Measurements from ENCODE around the gene DPH2. TPM values are rescaled to one million over a fixed set of nuclear protein-coding genes. Genes with fewer than 3 reads are reported as not detected.

The DPH2 gene
- total RNA-seq: 10 to 100 TPM; 16.2 to 22.0 (median 18.3) TPM

GRCh38 chr1:43969746-43970466 is at the start of gene DPH2:
Gene DPH2 (plus strand): TSS chr1:43970010. CDS start chr1:43970176, 166 bp downstream.
- peak within 1 kb of the TSS; percentile 71 to 81 (median 77) for H3K4me3 ChIP-seq
- H3K27ac ChIP-seq: no peak within 1 kb of the TSS
- H3K4me1 ChIP-seq: peaks cover 0 to 8% of the 10 kb centered on the region in 2 donors
- TF ChIP-seq POLR2AphosphoS5 (IDR thresholded peaks at IDR 0.05): peak; percentile 12 to 31 (median 16)
- no peak for TF ChIP-seq POLR2A (IDR thresholded peaks at IDR 0.05)
- TF ChIP-seq, protein P1, sequence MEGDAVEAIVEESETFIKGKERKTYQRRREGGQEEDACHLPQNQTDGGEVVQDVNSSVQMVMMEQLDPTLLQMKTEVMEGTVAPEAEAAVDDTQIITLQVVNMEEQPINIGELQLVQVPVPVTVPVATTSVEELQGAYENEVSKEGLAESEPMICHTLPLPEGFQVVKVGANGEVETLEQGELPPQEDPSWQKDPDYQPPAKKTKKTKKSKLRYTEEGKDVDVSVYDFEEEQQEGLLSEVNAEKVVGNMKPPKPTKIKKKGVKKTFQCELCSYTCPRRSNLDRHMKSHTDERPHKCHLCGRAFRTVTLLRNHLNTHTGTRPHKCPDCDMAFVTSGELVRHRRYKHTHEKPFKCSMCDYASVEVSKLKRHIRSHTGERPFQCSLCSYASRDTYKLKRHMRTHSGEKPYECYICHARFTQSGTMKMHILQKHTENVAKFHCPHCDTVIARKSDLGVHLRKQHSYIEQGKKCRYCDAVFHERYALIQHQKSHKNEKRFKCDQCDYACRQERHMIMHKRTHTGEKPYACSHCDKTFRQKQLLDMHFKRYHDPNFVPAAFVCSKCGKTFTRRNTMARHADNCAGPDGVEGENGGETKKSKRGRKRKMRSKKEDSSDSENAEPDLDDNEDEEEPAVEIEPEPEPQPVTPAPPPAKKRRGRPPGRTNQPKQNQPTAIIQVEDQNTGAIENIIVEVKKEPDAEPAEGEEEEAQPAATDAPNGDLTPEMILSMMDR (IDR thresholded peaks at IDR 0.05): peak in 1 of 3 donors; percentile 37
- intact Hi-C loops (cut with DNase I; ENCODE audit: low total_unique reads): loop anchor here (10.0 kb wide), 1 partner anchor 435 kb away; the partner anchor contains the start of gene PTPRF
- peak; percentile 97 to 98 for DNase-seq (ENCODE audit: low spot score in 2 of 2)
- H3K27me3 ChIP-seq: no peaks in the 10 kb centered on the region
- no peaks in the 10 kb centered on the region for H3K9me3 ChIP-seq
- no peaks in the 10 kb centered on the region for H3K36me3 ChIP-seq

DNA sequence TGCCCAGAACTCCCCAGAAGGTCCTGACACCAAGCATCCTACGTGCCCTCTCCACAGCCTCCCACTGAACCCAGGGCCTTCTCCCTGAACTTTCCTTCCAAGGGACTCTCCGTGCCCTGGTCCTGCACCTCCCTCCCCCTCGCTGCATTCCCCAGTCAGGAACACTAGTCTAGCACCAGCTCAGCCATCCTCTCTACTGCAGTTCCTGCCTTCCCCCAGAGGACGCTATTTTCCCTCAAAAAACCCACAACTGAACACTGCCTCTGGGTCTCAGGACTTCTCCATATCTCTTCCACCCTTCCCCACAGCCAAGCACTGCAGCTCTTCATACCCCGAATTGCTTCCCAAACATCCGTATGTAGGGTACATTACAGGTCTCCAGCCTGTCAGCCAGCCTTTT is 48.8 kb upstream of the DPH2 start:
- H3K27ac ChIP-seq: no peak overlapping the region
- H3K4me3 ChIP-seq: no peak overlapping the region
- TF ChIP-seq POLR2AphosphoS5 (IDR thresholded peaks at IDR 0.05) (no peak), POLR2A (IDR thresholded peaks at IDR 0.05) (no peak)
- TF ChIP-seq, protein P1 (IDR thresholded peaks at IDR 0.05): no peak
- H3K9me3 ChIP-seq: no peaks in the 10 kb centered on the region
- H3K4me1 ChIP-seq: no peaks in the 10 kb centered on the region
- no peaks in the 10 kb centered on the region for H3K36me3 ChIP-seq
- intact Hi-C loops (cut with DNase I; ENCODE audit: low total_unique reads): no loop called here
- DNase-seq (ENCODE audit: low spot score in 2 of 2): no peak
- no peaks in the 10 kb centered on the region for H3K27me3 ChIP-seq

- Histone ChIP-seq H3K27ac (no peak overlapping the region), H3K4me3 (no peak overlapping the region), H3K4me1 (no peaks in the 10 kb centered on the region), H3K27me3 (no peaks in the 10 kb centered on the region), H3K36me3 (no peaks in the 10 kb centered on the region), H3K9me3 (no peaks in the 10 kb centered on the region)
- no peak for TF ChIP-seq POLR2A (IDR thresholded peaks at IDR 0.05)
- intact Hi-C loops (cut with DNase I; ENCODE audit: low total_unique reads): no loop called here
- DNase-seq (ENCODE audit: low spot score in 2 of 2): no peak
Measured at GRCh38 chr1:43924516-43924915, 45.3 kb upstream of the DPH2 start.

DNA sequence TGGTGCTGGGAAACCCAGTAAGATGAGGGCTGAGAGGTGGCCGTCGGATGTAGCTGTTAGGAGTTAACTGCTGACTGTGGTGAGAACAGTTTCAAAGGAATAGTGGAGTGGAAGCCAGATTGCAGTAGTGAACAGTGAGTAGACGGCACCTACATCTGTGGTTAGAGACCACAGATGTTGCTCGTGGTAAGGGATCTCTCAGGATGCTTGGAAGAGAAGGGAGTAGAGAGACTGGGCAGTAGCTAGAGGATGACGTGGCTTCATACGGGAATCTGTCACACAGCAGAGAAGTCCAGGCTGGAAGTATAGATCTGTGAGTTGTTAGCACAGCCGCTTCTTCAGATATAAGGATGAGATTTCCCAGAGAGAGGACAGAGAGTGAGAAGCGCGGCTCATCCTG is 44.0 kb upstream of the DPH2 start:
- no peaks in the 10 kb centered on the region for H3K27me3 ChIP-seq
- no peak overlapping the region for H3K27ac ChIP-seq
- no peak for TF ChIP-seq POLR2A (IDR thresholded peaks at IDR 0.05)
- TF ChIP-seq POLR2AphosphoS5 (IDR thresholded peaks at IDR 0.05): no peak
- TF ChIP-seq, protein P1 (IDR thresholded peaks at IDR 0.05): no peak
- no peak overlapping the region for H3K4me3 ChIP-seq
- intact Hi-C loops (cut with DNase I; ENCODE audit: low total_unique reads): no loop called here
- no peaks in the 10 kb centered on the region for H3K36me3 ChIP-seq
- no peaks in the 10 kb centered on the region for H3K9me3 ChIP-seq
- H3K4me1 ChIP-seq: no peaks in the 10 kb centered on the region
- no peak for DNase-seq (ENCODE audit: low spot score in 2 of 2)

DNA sequence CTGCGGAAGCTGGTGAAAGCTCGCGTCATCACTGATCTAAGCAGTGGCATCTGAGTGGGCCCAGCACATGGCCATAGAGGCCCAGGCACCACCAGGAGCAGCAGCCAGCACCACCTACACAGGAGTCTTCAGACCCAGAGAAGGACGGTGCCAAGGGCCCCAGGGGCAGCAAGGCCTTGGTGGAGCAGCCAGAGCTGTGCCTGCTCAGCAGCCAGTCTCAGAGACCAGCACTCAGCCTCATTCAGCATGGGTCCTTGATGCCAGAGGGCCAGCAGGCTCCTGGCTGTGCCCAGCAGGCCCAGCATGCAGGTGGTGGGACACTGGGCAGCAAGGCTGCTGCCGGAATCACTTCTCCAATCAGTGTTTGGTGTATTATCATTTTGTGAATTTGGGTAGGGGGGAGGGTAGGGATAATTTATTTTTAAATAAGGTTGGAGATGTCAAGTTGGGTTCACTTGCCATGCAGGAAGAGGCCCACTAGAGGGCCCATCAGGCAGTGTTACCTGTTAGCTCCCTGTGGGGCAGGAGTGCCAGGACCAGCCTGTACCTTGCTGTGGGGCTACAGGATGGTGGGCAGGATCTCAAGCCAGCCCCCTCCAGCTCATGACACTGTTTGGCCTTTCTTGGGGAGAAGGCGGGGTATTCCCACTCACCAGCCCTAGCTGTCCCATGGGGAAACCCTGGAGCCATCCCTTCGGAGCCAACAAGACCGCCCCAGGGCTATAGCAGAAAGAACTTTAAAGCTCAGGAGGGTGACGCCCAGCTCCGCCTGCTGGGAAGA is 39.5 kb upstream of the DPH2 start:
- H3K4me3 ChIP-seq: no peak overlapping the region
- H3K9me3 ChIP-seq: no peaks in the 10 kb centered on the region
- H3K36me3 ChIP-seq: no peaks in the 10 kb centered on the region
- DNase-seq (ENCODE audit: low spot score in 2 of 2): no peak
- no peaks in the 10 kb centered on the region for H3K27me3 ChIP-seq
- intact Hi-C loops (cut with DNase I; ENCODE audit: low total_unique reads): loop anchor here (10.0 kb wide), 1 partner anchor 166 kb away; no protein-coding TSS in a partner anchor
- no peak for TF ChIP-seq POLR2AphosphoS5 (IDR thresholded peaks at IDR 0.05)
- TF ChIP-seq, protein P1 (IDR thresholded peaks at IDR 0.05): peak in 1 of 3 donors; percentile 29
- no peak overlapping the region for H3K27ac ChIP-seq
- H3K4me1 ChIP-seq: no peaks in the 10 kb centered on the region

Measured in breast epithelium (tissue), 4 donors.